HG03280 (cell line): Measurements from ENCODE around the gene SMIM28.

Experiments used
- ATAC-seq: cut with Tn5 transposase; IDR thresholded peaks from one replicate; pipeline ENCODE4 v1.9.1; 2021; ENCODE audit warnings: mild to moderate bottlenecking, moderate library complexity; ENCODE audit not compliant: unreplicated experiment

The SMIM28 gene

DNA sequence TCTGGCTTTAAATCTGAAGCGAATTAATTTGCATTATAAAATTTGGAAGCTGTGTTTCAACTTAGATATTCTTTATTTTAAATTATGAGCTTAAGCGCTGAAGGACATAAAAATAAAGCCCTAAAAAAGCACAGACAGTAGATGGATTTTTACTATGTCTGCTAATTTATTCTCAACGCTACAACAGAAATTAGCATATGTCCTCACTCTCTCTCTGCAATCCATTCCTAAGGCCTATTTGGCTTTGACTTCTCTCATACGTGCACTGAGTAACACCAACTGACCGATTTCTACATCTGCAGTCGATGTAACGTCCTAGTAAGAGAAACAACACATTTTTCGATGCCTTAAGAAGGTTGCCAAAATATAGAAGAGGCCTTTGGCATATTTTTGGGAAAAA lies 50.0 kb downstream of the SMIM28 start:
- no peak for ATAC-seq

GRCh38 chr6:138428944-138429598 lies 51.4 kb downstream of the SMIM28 start:
- no peak for ATAC-seq

- no peak for ATAC-seq
These were observed 52.1 kb downstream of the SMIM28 start for GRCh38 chr6:138429761-138430160.

- no peak for ATAC-seq
These were observed 52.8 kb downstream of the SMIM28 start for GRCh38 chr6:138430361-138431145.

DNA sequence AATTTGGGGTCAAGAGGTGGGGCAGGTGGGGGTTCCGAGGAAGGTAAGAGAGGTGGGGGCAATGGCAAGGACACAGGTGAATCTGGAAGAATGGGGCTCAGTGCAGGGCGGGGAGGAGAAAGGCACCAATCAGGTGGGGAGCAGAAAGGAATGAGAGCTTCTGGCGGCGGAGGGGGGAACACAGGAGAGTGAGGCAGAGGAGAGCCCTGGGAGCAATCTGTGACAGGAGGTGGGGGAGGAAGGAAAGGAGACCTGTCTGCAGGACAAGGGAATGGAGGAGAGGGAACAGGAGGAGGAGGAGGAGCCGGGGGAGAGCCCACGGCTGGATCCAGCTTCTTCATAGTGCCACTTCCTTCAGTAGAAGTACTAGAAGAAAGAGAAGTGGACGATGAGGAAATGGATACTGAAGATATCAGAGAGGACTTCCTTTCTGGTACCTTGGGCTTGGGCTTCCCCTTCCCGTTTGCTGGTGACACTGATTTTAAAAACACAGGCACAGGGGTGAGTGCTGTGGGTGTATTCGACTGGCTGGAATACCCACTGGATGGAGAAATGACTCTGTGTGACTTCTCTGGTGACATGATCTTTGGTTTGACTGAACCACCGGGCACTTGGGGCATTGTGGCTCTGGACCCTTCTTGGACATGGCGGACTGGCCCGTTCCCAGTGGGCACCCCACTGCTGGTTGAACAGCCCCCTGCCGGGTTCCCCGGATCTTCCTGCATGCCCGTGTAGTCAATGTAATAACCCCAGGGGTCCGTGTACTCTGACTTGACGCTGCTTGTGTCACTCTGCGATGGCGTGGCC lies 53.8 kb downstream of the SMIM28 start:
- ATAC-seq = no peak

- no peak for ATAC-seq
These were observed 54.3 kb downstream of the SMIM28 start for GRCh38 chr6:138432063-138432356.
